ENCODE data around the gene DRGX. TPM values are rescaled to one million over a fixed set of nuclear protein-coding genes. Genes with fewer than 3 reads are reported as not detected.

DRGX gene
- total RNA-seq, 1 donor: not detected

DNA sequence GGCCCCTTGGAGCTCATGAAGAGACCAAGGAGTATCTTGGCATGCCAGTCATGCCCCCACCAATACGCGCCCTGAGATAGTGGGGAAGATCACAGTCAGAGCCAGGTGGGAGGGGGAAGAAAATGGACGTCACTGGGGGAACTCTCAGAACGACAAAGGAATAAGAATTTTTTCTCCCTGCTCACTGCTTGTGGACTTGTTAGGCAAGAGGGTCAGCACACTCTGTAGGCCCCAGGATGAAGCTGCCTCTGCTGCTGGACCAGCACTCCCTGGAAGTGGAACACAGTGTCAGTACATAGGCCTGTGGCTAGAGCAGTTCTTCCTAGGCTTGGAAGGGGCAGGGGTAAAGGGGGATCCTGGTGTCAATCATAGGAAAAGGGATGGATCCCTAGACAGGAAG is 46.5 kb downstream of the DRGX start:
- H3K4me1 ChIP-seq (ENCODE audit: insufficient read depth, low read length): no peaks in the 10 kb centered on the region
- no peak overlapping the region for H3K27ac ChIP-seq (ENCODE audit: low read depth, low read length)
- no peaks in the 10 kb centered on the region for H3K79me2 ChIP-seq (ENCODE audit: insufficient read depth, low read length)
- H3K27me3 ChIP-seq (ENCODE audit: insufficient read depth, low read length): no peaks in the 10 kb centered on the region
- H3K4me3 ChIP-seq (ENCODE audit: insufficient read depth, low read length): no peak overlapping the region
- peaks cover 3% of the 10 kb centered on the region for H3K9me3 ChIP-seq (ENCODE audit: low read depth, low read length)
- no peaks in the 10 kb centered on the region for H4K20me1 ChIP-seq (ENCODE audit: insufficient read depth, low read length)
- no peak overlapping the region for H2AFZ ChIP-seq (ENCODE audit: low read length)
- TF ChIP-seq, protein P1, sequence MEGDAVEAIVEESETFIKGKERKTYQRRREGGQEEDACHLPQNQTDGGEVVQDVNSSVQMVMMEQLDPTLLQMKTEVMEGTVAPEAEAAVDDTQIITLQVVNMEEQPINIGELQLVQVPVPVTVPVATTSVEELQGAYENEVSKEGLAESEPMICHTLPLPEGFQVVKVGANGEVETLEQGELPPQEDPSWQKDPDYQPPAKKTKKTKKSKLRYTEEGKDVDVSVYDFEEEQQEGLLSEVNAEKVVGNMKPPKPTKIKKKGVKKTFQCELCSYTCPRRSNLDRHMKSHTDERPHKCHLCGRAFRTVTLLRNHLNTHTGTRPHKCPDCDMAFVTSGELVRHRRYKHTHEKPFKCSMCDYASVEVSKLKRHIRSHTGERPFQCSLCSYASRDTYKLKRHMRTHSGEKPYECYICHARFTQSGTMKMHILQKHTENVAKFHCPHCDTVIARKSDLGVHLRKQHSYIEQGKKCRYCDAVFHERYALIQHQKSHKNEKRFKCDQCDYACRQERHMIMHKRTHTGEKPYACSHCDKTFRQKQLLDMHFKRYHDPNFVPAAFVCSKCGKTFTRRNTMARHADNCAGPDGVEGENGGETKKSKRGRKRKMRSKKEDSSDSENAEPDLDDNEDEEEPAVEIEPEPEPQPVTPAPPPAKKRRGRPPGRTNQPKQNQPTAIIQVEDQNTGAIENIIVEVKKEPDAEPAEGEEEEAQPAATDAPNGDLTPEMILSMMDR (IDR thresholded peaks at IDR 0.05; ENCODE audit: extremely low read depth, low read depth, low read length): no peak
- no peak for DNase-seq (ENCODE audit: insufficient read length, low spot score, missing footprints)
- H3K4me2 ChIP-seq (ENCODE audit: insufficient read depth, low read length): no peak overlapping the region
- no peaks in the 10 kb centered on the region for H3K36me3 ChIP-seq (ENCODE audit: insufficient read depth, low read length)

DNA sequence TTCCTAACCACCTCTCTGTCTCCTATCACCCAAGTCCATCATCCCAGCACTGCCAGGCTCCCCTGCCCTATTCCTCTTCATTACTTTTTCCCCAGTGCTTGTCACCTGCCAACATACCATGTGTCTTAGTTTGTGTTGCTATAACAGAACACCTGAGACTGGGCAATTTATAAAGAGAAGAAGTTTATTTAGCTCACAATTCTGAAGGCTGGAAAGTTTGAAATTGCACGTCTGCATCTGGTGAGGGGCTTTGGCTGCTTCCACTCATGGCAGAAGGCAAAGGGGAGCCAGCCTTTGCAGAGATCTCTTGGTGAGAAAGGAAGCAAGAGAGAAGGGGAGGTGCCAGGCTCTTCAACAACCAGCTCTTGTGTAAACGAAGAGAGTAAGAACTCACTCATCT is 47.3 kb downstream of the DRGX start:
- no peak overlapping the region for H3K27ac ChIP-seq (ENCODE audit: low read depth, low read length)
- no peaks in the 10 kb centered on the region for H3K79me2 ChIP-seq (ENCODE audit: insufficient read depth, low read length)
- no peak for DNase-seq (ENCODE audit: insufficient read length, low spot score, missing footprints)
- TF ChIP-seq, protein P1 (IDR thresholded peaks at IDR 0.05; ENCODE audit: extremely low read depth, low read depth, low read length): no peak
- H4K20me1 ChIP-seq (ENCODE audit: insufficient read depth, low read length): no peaks in the 10 kb centered on the region
- H3K4me3 ChIP-seq (ENCODE audit: insufficient read depth, low read length): no peak overlapping the region
- H2AFZ ChIP-seq (ENCODE audit: low read length): no peak overlapping the region
- no peaks in the 10 kb centered on the region for H3K27me3 ChIP-seq (ENCODE audit: insufficient read depth, low read length)
- H3K9me3 ChIP-seq (ENCODE audit: low read depth, low read length): peaks cover 3% of the 10 kb centered on the region
- H3K36me3 ChIP-seq (ENCODE audit: insufficient read depth, low read length): no peaks in the 10 kb centered on the region
- no peaks in the 10 kb centered on the region for H3K4me1 ChIP-seq (ENCODE audit: insufficient read depth, low read length)
- no peak overlapping the region for H3K4me2 ChIP-seq (ENCODE audit: insufficient read depth, low read length)

DNA sequence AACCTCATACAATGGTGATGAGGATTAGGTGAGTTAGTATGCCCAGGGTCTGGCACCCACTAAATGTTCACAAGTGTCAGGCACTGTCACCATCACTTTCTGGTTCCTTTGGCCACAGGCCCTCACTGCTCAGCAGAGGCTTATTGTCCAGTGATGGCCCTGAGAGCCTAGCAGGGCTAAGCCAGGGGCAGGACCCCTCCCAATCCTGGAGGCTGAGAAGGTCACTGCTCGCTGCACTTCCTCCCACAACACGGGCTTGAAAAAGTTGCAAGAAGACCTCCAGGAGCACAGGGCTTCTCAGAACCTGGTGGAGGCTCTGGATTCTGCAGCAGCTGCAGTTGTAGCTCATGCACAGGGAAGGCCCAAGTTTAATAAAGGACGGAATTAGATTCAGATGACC is 48.1 kb downstream of the DRGX start:
- H3K4me3 ChIP-seq (ENCODE audit: insufficient read depth, low read length): no peak overlapping the region
- H3K4me1 ChIP-seq (ENCODE audit: insufficient read depth, low read length): no peaks in the 10 kb centered on the region
- no peak overlapping the region for H2AFZ ChIP-seq (ENCODE audit: low read length)
- TF ChIP-seq, protein P1 (IDR thresholded peaks at IDR 0.05; ENCODE audit: extremely low read depth, low read depth, low read length): no peak
- no peak overlapping the region for H3K27ac ChIP-seq (ENCODE audit: low read depth, low read length)
- H3K79me2 ChIP-seq (ENCODE audit: insufficient read depth, low read length): no peaks in the 10 kb centered on the region
- no peaks in the 10 kb centered on the region for H3K36me3 ChIP-seq (ENCODE audit: insufficient read depth, low read length)
- no peak overlapping the region for H3K4me2 ChIP-seq (ENCODE audit: insufficient read depth, low read length)
- peaks cover 3% of the 10 kb centered on the region for H3K9me3 ChIP-seq (ENCODE audit: low read depth, low read length)
- no peaks in the 10 kb centered on the region for H4K20me1 ChIP-seq (ENCODE audit: insufficient read depth, low read length)
- peaks cover 6% of the 10 kb centered on the region for H3K27me3 ChIP-seq (ENCODE audit: insufficient read depth, low read length)
- no peak for DNase-seq (ENCODE audit: insufficient read length, low spot score, missing footprints)

DNA sequence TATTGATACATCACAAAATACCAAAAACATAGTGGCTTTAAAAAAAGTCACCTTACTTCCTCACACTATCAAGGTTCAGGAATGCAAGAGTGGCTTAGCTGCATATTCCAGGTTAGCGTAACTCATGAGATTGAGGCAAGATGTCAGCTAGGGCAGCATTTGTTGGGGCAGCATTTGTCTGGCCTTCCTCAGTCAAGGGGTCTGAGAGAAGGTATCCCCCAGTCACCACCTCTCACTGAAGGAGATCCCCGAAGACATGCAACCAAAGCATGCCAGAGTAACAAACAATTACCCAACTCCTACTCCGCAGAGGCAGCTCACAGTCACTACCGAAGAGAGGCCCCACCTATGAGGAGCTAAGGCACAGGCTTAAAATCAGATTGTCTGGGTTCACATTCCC is 48.5 kb downstream of the DRGX start:
- no peak overlapping the region for H3K27ac ChIP-seq (ENCODE audit: low read depth, low read length)
- H4K20me1 ChIP-seq (ENCODE audit: insufficient read depth, low read length): no peaks in the 10 kb centered on the region
- no peak for DNase-seq (ENCODE audit: insufficient read length, low spot score, missing footprints)
- H3K27me3 ChIP-seq (ENCODE audit: insufficient read depth, low read length): peaks cover 6% of the 10 kb centered on the region
- H3K4me1 ChIP-seq (ENCODE audit: insufficient read depth, low read length): no peaks in the 10 kb centered on the region
- no peaks in the 10 kb centered on the region for H3K79me2 ChIP-seq (ENCODE audit: insufficient read depth, low read length)
- TF ChIP-seq, protein P1 (IDR thresholded peaks at IDR 0.05; ENCODE audit: extremely low read depth, low read depth, low read length): no peak
- no peak overlapping the region for H3K4me2 ChIP-seq (ENCODE audit: insufficient read depth, low read length)
- no peaks in the 10 kb centered on the region for H3K36me3 ChIP-seq (ENCODE audit: insufficient read depth, low read length)
- no peak overlapping the region for H3K4me3 ChIP-seq (ENCODE audit: insufficient read depth, low read length)
- H2AFZ ChIP-seq (ENCODE audit: low read length): no peak overlapping the region
- H3K9me3 ChIP-seq (ENCODE audit: low read depth, low read length): peaks cover 3% of the 10 kb centered on the region
